GM21619 (cell line): ENCODE results near the gene MYF5.

Source experiments
- ATAC-seq: cut with Tn5 transposase; IDR thresholded peaks from one replicate; pipeline ENCODE4 v1.9.1; 2021; ENCODE audit not compliant: unreplicated experiment

Gene MYF5

GRCh38 chr12:80707126-80707829 lies 9.4 kb upstream of the MYF5 start, which contains the start of gene MYF6:
Gene MYF6, plus strand, starts transcription at chr12:80707634. Its CDS starts 86 bp downstream, at chr12:80707720.
- no peak for ATAC-seq

GRCh38 chr12:80707830-80708258 lies 8.9 kb upstream of the MYF5 start:
- no peak for ATAC-seq

- ATAC-seq = no peak
Measured at GRCh38 chr12:80708259-80708974, 8.3 kb upstream of the MYF5 start.

GRCh38 chr12:80708975-80709328 lies 7.8 kb upstream of the MYF5 start:
- no peak for ATAC-seq

DNA sequence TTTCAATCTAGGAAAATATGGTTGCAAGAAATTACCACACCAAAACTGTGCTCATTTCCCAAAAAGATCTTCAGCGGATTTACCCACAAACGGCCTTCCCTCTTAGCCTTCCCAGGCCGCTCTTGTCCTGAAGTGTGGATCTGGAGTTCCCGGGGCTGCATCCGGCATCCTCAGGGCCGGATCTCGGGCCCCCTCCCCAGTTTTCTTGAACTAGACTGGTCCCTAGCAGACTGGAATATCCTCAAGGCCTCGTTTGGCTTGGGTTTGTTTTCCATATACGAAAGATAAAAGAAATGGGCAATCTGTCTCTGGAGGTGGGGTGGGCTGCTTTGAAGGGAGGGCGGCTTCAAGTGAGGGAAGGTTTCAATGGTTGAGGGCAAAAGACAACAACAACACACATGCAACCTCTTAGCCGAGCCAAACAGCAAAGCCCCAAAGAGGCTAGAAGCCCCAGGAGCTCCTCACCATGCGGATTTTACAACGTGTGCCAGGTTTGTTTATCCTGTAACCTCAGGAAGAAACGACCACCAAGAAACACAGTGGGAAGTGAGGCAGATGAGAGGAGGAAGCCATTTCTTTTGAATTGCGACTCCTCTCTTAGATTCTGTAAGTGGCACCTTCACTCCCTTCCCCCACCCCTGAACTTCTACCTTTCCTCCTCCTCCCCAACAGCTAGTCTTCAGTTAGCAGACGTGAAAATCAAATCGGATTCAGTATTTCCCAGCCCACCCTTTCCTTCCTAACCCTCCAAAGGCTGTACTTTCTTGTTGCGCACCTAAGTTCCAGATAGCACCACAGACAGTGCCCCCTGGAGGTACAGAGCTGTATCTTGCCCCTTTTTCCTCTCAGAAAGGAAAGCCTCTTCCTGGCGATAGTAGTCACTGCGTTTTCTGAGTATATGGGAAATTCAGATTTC lies 6.6 kb upstream of the MYF5 start:
- no peak for ATAC-seq

DNA sequence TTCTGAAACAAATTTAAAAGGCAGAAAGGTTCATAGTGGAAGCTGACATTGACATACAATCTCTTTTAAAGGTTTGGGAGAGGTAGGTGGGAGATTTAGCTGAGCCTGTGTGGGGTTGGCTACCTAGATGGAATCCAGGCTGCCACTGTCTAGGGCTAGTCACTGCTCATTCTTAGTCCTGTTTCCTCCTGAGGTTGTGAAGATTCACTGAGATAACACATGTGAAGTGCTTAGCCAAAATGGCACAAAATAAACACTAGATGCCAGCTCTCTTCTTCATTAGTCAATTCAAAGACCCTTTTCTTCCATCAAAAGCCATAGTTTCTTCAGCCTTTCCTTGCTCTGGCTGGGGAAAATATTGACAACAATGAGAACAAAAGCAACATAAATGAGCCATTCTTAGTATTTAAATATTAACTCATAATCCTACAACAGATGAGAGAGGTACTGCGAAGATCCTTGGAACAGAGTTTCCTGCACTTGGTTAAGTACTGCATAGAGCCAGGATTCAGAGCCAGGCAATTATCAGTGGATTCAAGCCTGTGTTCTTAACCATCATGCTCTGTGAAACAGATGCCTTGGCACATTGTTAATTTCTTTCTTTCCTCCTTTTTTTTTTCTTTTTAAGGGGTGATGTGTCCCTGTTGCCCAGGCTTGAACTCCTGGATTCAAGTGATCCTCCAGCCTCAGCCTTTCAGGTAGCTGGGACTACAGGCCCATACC lies 5.8 kb upstream of the MYF5 start:
- ATAC-seq = no peak

DNA sequence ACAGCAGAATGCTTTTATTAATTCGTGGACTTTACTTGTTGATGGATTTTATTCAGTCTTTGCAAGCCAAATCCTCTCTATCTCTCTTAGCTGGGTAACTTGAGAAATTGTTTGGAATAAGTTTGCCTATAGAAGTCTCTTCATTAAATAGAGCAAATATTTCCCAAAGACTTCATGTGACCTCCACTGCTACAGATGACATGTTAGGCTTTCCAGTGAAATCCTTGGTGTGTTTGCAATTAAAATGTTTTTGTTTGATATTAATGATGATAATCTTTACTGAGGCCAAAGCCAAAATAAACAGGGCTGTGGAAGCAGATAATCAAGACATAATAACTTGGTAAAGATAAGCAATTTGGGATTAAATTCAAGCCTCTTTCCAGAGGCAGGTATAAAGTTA lies 4.8 kb upstream of the MYF5 start:
- ATAC-seq = no peak

DNA sequence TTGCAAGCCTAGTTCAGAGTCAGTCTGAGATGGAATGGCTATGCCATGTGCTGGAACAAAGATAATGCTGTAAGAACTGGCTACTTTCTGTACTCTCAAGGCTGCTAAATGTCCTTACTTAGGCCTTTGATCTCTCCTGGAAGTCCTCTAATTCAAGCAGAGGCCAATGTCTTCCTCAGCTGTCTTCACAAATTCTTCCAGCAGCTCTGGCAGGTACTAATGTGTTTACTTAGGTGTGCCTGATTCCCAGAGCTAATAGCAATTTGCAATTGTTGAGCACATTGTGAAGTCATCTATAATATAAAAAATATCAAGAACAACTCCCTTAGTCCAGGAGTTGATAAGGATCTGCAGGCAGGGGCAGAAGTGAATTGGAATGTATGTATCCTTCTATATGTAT lies 3.8 kb upstream of the MYF5 start:
- ATAC-seq = no peak

DNA sequence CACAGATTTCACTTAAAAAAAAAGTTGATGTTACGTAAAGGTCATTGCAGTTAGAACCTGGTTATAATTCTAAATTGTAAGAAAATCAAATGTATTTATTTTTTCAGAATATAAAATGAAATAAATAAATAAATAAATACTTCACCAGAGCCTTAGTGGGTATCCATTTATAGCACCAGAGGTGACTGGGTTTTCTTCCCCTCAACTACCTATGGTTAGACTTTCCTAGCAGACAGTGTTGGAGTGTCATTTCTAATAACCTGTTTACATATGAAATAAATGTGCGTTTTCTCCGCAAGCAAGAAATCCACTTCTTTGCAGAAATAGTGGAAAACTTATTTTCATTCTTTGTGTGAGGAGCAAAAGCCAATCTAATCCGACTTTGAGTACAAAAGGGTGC lies 3.3 kb upstream of the MYF5 start:
- no peak for ATAC-seq

GRCh38 chr12:80714055-80714454 lies 2.7 kb upstream of the MYF5 start:
- ATAC-seq = no peak

DNA sequence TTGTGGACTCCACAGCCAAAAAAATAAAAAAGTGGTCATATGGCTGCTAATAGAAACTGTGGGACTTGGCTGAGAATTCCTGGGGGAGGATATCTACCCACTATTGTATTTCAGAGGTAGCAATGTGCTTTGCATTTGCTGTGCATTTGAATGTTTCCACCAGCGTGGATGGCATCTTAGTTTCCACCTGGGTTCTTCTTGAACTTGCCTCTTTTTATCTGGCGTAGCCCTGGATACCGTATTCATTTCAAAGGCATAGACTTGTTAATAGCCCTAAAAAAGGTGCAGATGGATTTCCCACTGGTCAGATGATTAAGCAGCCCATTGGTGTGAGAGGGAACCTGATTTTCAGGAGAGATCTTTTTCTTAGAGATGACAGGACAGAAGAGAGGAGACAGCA lies 1.9 kb upstream of the MYF5 start:
- no peak for ATAC-seq

- ATAC-seq = no peak
Measured at GRCh38 chr12:80715713-80716249, 931 bp upstream of the MYF5 start.

DNA sequence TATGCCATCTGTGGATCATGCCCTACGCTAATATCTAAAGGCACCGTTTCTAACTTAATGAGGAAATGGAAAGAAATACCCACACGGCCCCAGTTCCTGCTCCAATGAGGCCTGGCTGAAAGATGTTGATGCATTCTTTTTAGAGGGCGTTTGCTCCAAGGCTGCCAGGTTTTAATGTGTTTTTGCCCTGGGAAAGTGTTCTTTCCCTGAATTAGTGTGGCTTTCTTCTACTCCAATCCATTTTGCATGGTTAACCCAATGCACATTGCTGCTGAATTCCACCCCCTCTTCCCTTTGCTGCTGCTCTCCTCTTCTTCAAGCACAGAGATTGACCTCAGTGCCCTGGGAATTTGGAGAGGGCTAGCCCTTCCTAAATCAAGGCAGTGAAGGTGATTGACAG lies 1.1 kb downstream of the MYF5 start:
- ATAC-seq = no peak

- no peak for ATAC-seq
Measured at GRCh38 chr12:80720516-80720915, 3.8 kb downstream of the MYF5 start.

- ATAC-seq = no peak
Measured at GRCh38 chr12:80721326-80721725, 4.6 kb downstream of the MYF5 start.

GRCh38 chr12:80745851-80746505 lies 29.3 kb downstream of the MYF5 start:
- ATAC-seq = no peak

GRCh38 chr12:80747800-80748199 lies 31.1 kb downstream of the MYF5 start:
- ATAC-seq = no peak

GRCh38 chr12:80749456-80749855 lies 32.7 kb downstream of the MYF5 start:
- ATAC-seq = no peak

GRCh38 chr12:80752464-80752863 lies 35.8 kb downstream of the MYF5 start:
- no peak for ATAC-seq

DNA sequence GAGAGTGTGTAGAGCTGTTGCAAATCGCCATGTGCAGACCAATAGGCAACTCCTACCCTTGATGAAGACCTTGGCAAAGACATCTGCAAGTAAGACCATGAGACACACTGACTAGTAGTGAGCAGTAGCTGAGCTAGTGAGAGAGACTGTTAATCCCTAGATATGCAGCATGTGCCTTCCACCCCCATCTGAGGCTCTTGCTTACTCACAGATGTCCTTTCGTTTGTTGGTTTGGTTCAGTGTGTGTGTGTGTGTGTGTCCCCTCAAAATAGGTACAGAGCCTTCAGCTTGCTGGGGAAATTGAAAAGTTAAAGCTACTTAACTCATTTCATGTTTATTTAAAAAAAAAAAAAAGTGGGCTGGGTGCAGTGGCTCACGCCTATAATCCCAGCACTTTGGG lies 37.6 kb downstream of the MYF5 start:
- no peak for ATAC-seq
